Glutamatergic neuron (in vitro differentiated cells): Measurements from ENCODE around the gene ZNF546. TPM values are rescaled to one million over a fixed set of nuclear protein-coding genes. Genes with fewer than 3 reads are reported as not detected.

Experiments
- DNase-seq: peaks from one replicate; pipeline ENCODE4 v3.0.0; 2022
- H3K27ac Mint-ChIP-seq: one replicate; pipeline ENCODE4 v1.8.0; 2020; ENCODE audit warnings: mild to moderate bottlenecking, mixed read lengths, inconsistent platforms; ENCODE audit not compliant: unreplicated experiment
- H3K27me3 Mint-ChIP-seq: one replicate; pipeline ENCODE4 v1.8.0; 2020; ENCODE audit warnings: mild to moderate bottlenecking, moderate library complexity, mixed read lengths, inconsistent platforms; ENCODE audit not compliant: unreplicated experiment
- H3K36me3 Mint-ChIP-seq: one replicate; pipeline ENCODE4 v1.8.0; 2020; ENCODE audit warnings: mild to moderate bottlenecking, mixed read lengths, inconsistent platforms; ENCODE audit not compliant: unreplicated experiment
- H3K4me1 Mint-ChIP-seq: one replicate; pipeline ENCODE4 v1.8.0; 2020; ENCODE audit warnings: mild to moderate bottlenecking, low read depth, mixed read lengths, inconsistent platforms; ENCODE audit not compliant: unreplicated experiment
- H3K4me3 Mint-ChIP-seq: one replicate; pipeline ENCODE4 v1.8.0; 2020; ENCODE audit warnings: mild to moderate bottlenecking, mixed read lengths, inconsistent platforms; ENCODE audit not compliant: unreplicated experiment
- H3K9me3 Mint-ChIP-seq: one replicate; pipeline ENCODE4 v1.8.0; 2020; ENCODE audit warnings: mild to moderate bottlenecking, moderate library complexity, mixed read lengths, inconsistent platforms; ENCODE audit not compliant: unreplicated experiment
- CTCF ChIP-seq: fragments of 200-600 bp; sonication (generic); IDR thresholded peaks from one replicate; pipeline ENCODE4 v1.5.0; 2021; ENCODE audit not compliant: partially characterized antibody, unreplicated experiment
- long read RNA-seq: library from polyadenylated mRNA; unstranded; transcript quantifications from one replicate; pipeline ENCODE4 v2.0.0, GENCODE V29; 2020; ENCODE audit not compliant: unreplicated experiment
- total RNA-seq: library from RNA; stranded (reverse); fragmentation: NEBNext Ultra II Directional; extraction: Animal tissue kit (Norgen Biotek cat#: 25700); gene quantifications from one replicate; pipeline ENCODE4 v1.2.1, GENCODE V29; 2021; ENCODE audit not compliant: unreplicated experiment

Gene ZNF546
- 3.2 TPM for total RNA-seq
- long read RNA-seq, partial matches to known transcripts, result 0 of 1 reads
- long read RNA-seq, other reads (novel, unspliced or antisense), result 0 of 1 reads

GRCh38 chr19:39996811-39997637 is at the start of gene ZNF546:
TSS of gene ZNF546 (plus strand) at chr19:39997060. CDS start at chr19:39998327, 1,267 bp downstream.
- H3K27ac Mint-ChIP-seq, result peak within 1 kb of the TSS; percentile 97

GRCh38 chr19:39949026-39949747 is 47.7 kb upstream of the ZNF546 start:
- TF ChIP-seq CTCF, result no peak
- no peak for DNase-seq
- Mint-ChIP-seq H3K27me3 (peaks cover 1% of the 10 kb centered on the region), H3K36me3 (no peaks in the 10 kb centered on the region), H3K9me3 (peaks cover 2% of the 10 kb centered on the region), H3K4me1 (no peaks in the 10 kb centered on the region), H3K4me3 (no peak overlapping the region), H3K27ac (no peak overlapping the region)

More at GRCh38 chr19:39996811-39997637, at the start of gene ZNF546:
- Mint-ChIP-seq H3K36me3 (peaks cover 20% of the 10 kb centered on the region), H3K4me1 (peaks cover 9% of the 10 kb centered on the region), H3K9me3 (peaks cover 9% of the 10 kb centered on the region), H3K27me3 (peaks cover 7% of the 10 kb centered on the region), H3K4me3 (peak within 1 kb of the TSS; percentile 100)
- peak; percentile 86 for DNase-seq
- TF ChIP-seq CTCF, result no peak

- Mint-ChIP-seq H3K27me3 (peaks cover 1% of the 10 kb centered on the region), H3K27ac (no peak overlapping the region), H3K4me3 (no peak overlapping the region), H3K36me3 (no peaks in the 10 kb centered on the region), H3K9me3 (peaks cover 2% of the 10 kb centered on the region), H3K4me1 (no peaks in the 10 kb centered on the region)
- no peak for TF ChIP-seq CTCF
- no peak for DNase-seq
Measured at GRCh38 chr19:39951065-39951650, 45.7 kb upstream of the ZNF546 start.

- Mint-ChIP-seq H3K4me1 (no peaks in the 10 kb centered on the region), H3K36me3 (no peaks in the 10 kb centered on the region), H3K9me3 (peaks cover 2% of the 10 kb centered on the region), H3K4me3 (no peak overlapping the region), H3K27me3 (peaks cover 1% of the 10 kb centered on the region), H3K27ac (no peak overlapping the region)
- DNase-seq, result no peak
- TF ChIP-seq CTCF, result no peak
Measured at GRCh38 chr19:39951686-39952085, 45.2 kb upstream of the ZNF546 start.
